Activated T-helper 9 cell treated with anti-CD3 and anti-CD28 coated beads, Interleukin-2, amount 50 U/mL, for 16 hours (primary cell): Measurements from ENCODE around the gene SLC9A2.

Experiments
- DNase-seq: peaks from one replicate; pipeline ENCODE4 v3.0.0-alpha.2; 2020; ENCODE audit warnings: low read depth

SLC9A2 gene

GRCh38 chr2:102618452-102619413, 620 bp upstream of the SLC9A2 start:
- DNase-seq: no peak

- DNase-seq: no peak
Observed at GRCh38 chr2:102620332-102620731, 979 bp downstream of the SLC9A2 start.

- no peak for DNase-seq
Observed at GRCh38 chr2:102621630-102622029, 2.3 kb downstream of the SLC9A2 start.

- DNase-seq: no peak
Observed at GRCh38 chr2:102622646-102623045, 3.3 kb downstream of the SLC9A2 start.

DNA sequence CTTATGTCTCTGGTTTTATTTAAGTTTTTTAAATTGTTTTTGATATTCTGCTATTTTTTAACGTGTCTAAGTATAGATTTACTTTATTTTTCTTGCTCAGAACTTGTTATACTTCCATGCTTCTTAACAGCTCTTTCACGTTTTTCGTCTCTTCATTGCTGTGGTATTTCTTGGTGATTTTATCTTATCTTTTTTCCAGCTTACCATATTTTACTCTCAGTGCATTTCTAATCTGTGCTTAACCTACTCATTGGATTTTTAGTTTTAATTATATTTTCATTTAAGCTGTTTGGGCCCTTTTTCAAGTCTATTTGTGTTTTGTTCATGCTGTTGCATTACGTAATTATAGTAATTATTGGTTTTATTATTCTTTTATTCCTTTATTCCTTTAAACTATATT, 11.1 kb downstream of the SLC9A2 start:
- no peak for DNase-seq

- DNase-seq: no peak
Observed at GRCh38 chr2:102632380-102633175, 13.2 kb downstream of the SLC9A2 start.

DNA sequence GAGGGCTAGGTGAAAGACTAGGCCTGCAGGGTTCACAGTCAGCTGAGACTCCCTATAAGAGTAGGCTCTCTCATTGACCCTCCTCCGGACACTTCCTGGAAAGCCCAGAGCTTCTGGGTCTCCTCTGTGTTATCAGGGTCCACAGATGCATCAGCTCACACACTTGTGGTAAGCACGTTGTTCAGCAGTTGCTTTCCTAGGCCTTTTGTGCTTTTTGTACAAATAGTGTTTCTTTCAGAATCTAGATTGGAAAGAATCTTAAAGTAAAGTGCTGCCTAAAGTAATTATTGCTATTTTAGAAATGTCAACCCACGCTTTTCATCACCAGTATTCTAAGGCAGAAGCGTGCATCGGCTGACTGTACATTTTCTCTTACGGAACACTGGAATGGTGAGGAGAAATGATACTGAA, 15.5 kb downstream of the SLC9A2 start:
- DNase-seq: no peak

GRCh38 chr2:102635317-102635716, 16.0 kb downstream of the SLC9A2 start:
- DNase-seq: no peak

GRCh38 chr2:102636283-102636907, 17.0 kb downstream of the SLC9A2 start:
- no peak for DNase-seq

- no peak for DNase-seq
Observed at GRCh38 chr2:102637358-102637757, 18.0 kb downstream of the SLC9A2 start.

- no peak for DNase-seq
Observed at GRCh38 chr2:102639429-102639828, 20.1 kb downstream of the SLC9A2 start.

DNA sequence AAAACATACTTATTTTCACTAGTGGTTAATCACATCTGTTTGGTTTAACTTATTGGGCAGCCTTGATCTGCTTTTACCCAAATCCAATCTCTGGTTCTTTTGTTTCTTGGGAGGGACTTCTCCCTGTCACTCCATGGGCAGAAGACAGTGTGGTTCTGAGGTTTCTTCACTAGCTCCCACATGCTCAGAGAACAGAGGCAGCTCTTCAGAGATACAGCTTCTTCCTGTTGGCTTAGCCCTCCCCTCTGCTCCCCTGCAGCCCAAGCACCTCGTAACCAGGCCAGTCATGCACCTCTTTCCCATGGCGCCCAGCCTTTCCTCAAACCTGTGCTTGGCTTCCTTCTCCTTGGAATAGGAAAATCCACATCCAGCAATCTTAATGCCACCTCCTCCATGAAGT, 32.8 kb downstream of the SLC9A2 start:
- no peak for DNase-seq

GRCh38 chr2:102657770-102658169, 38.4 kb downstream of the SLC9A2 start:
- no peak for DNase-seq

DNA sequence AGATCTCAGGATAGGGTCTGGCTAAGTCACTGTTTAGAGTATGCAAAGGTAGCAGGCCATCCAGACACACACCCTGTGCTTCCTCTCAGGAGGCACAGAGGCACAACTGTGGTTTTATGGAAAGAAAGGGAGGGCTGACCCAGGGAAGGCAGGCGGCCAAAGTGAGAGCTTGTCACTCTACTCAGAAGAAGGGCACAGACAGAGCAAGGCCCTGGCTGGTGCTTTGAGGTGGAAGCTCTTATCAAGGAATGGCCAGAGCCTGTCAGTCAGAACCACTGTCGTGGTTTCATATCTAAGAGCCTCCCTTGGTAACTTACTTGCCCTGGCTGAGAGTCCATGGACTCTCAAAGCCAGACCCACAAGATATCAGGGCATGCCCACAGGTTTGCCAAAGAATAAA, 40.7 kb downstream of the SLC9A2 start:
- no peak for DNase-seq

GRCh38 chr2:102660574-102660973, 41.2 kb downstream of the SLC9A2 start:
- no peak for DNase-seq

- no peak for DNase-seq
Observed at GRCh38 chr2:102661846-102662245, 42.5 kb downstream of the SLC9A2 start.

DNA sequence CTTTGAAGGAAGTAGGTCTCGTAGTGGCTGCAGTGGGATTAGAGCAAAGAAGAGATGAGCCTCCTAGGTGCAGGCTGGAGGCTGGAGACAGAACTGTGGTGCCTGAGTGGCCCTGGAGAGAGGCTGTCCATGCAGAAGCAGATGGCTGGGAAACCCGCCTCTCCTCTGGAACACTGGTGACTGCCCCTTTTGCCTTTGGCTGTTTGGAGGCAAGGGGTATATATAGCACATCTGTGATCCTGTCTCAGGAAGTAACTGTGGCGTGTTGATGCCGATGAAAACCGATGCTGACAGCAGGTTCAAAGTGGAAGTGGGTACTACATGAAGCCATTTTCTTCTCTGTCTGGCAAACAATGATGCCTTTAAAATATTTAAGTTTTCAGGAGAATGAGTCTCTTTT, 43.5 kb downstream of the SLC9A2 start:
- no peak for DNase-seq

GRCh38 chr2:102663381-102663780, 44.0 kb downstream of the SLC9A2 start:
- no peak for DNase-seq

- peak; percentile 25 for DNase-seq
Observed at GRCh38 chr2:102664471-102664909, 45.1 kb downstream of the SLC9A2 start.

- no peak for DNase-seq
Observed at GRCh38 chr2:102667072-102667471, 47.7 kb downstream of the SLC9A2 start.

GRCh38 chr2:102668171-102668570, 48.8 kb downstream of the SLC9A2 start:
- no peak for DNase-seq

GRCh38 chr2:102669401-102669800, 50.0 kb downstream of the SLC9A2 start:
- no peak for DNase-seq
